H1 (cell line): Measurements from ENCODE around the gene TEK. TPM values are rescaled to one million over a fixed set of nuclear protein-coding genes. Genes with fewer than 3 reads are reported as not detected.

Experiments used
- CTCF ChIA-PET: fragments of 300-600 bp; sonication (Branson Sonifier 250); formaldehyde crosslinking; loops from one replicate; lab custom pipeline; 2021; ENCODE audit not compliant: partially characterized antibody; lab: Charles Lee
- POLR2A ChIA-PET: fragments of 300-600 bp; sonication (Branson Sonifier 250); formaldehyde crosslinking; loops from one replicate; lab custom pipeline; 2021; ENCODE audit warnings: inconsistent platforms; ENCODE audit not compliant: partially characterized antibody; lab: Charles Lee
- DNase-seq, 2 experiments: peaks; one replicate each; pipeline versions ENCODE4 v3.0.0 to v3.0.0-alpha.2; 2010 to 2022; ENCODE audit warnings: low spot score in 2 of 2, low read depth in 1 of 2, mixed read lengths in 1 of 2
- FAIRE-seq: peaks from 2 replicates; lab custom pipeline; 2011; peaks lifted over from hg19 to GRCh38; lab: Jason Lieb, UNC
- H2AFZ ChIP-seq: 2 replicates; pipeline ENCODE4 v1.8.1; 2012; ENCODE audit warnings: low read length, inconsistent platforms
- H2AK5ac ChIP-seq: 2 replicates; pipeline ENCODE4 v1.6.1; 2013; ENCODE audit warnings: low read depth, low read length
- H2BK120ac ChIP-seq: replicated peaks from 2 replicates; pipeline ENCODE3; 2013; ENCODE audit warnings: low read depth, low read length, inconsistent platforms
- H2BK12ac ChIP-seq: 2 replicates; pipeline ENCODE4 v1.6.1; 2013; ENCODE audit warnings: low read depth, low read length
- H2BK15ac ChIP-seq: 2 replicates; pipeline ENCODE4 v1.6.1; 2013; ENCODE audit warnings: low read length
- H2BK20ac ChIP-seq: 2 replicates; pipeline ENCODE4 v1.6.1; 2013; ENCODE audit warnings: low read length
- H2BK5ac ChIP-seq: 2 replicates; pipeline ENCODE4 v1.6.1; 2013; ENCODE audit warnings: low read depth, low read length
- H3K14ac ChIP-seq: 2 replicates; pipeline ENCODE4 v1.6.1; 2013; ENCODE audit warnings: inconsistent platforms; ENCODE audit not compliant: insufficient read length
- H3K18ac ChIP-seq: 2 replicates; pipeline ENCODE4 v1.6.1; 2013; ENCODE audit warnings: low read length; ENCODE audit errors: extremely low read depth
- H3K23ac ChIP-seq: 2 replicates; pipeline ENCODE4 v1.6.1; 2013; ENCODE audit warnings: inconsistent platforms; ENCODE audit not compliant: insufficient read length
- H3K23me2 ChIP-seq: 2 replicates; pipeline ENCODE4 v1.6.1; 2013; ENCODE audit warnings: low read depth, low read length
- H3K27ac ChIP-seq: 2 replicates; pipeline ENCODE4 v1.6.1; 2011; ENCODE audit warnings: low read depth, low read length, inconsistent platforms
- H3K27me3 ChIP-seq, 4 experiments: replicated peaks in 1 of 4; 1 replicate in 1 of 4; 2 replicates in 3 of 4; pipeline versions ENCODE4 v1.6.1 to v1.8.1; 2011 to 2013; ENCODE audit warnings: low read length in 3 of 4, mild to moderate bottlenecking in 3 of 4, inconsistent platforms in 2 of 4, mixed read lengths in 2 of 4, moderate library complexity in 1 of 4; ENCODE audit not compliant: control insufficient read depth in 3 of 4, insufficient read depth in 3 of 4; ENCODE audit errors: extremely low read depth in 1 of 4
- H3K36me3 ChIP-seq, 4 experiments: 2 replicates each; pipeline versions ENCODE4 v1.6.1 to v1.8.1; 2011 to 2013; ENCODE audit warnings: mild to moderate bottlenecking in 4 of 4, low read length in 3 of 4, moderate library complexity in 2 of 4, control low read depth in 1 of 4, inconsistent platforms in 1 of 4; ENCODE audit not compliant: insufficient read depth in 4 of 4, control insufficient read depth in 2 of 4
- H3K4ac ChIP-seq: replicated peaks from 2 replicates; pipeline ENCODE3; 2013; ENCODE audit warnings: low read length, low read depth, mixed read lengths, inconsistent platforms; ENCODE audit not compliant: insufficient read length
- H3K4me1 ChIP-seq, 4 experiments: replicated peaks in 1 of 4; 1 replicate in 1 of 4; 2 replicates in 3 of 4; pipeline versions ENCODE4 v1.6.1 to v1.8.1; 2011 to 2013; ENCODE audit warnings: low read length in 3 of 4, inconsistent platforms in 2 of 4, mixed read lengths in 1 of 4; ENCODE audit not compliant: insufficient read depth in 4 of 4, control insufficient read depth in 3 of 4
- H3K4me2 ChIP-seq, 2 experiments: 2 replicates each; pipeline versions ENCODE4 v1.6.1 to v1.8.1; 2011 to 2013; ENCODE audit warnings: low read depth in 2 of 2, low read length in 2 of 2, control low read depth in 1 of 2, inconsistent platforms in 1 of 2, mild to moderate bottlenecking in 1 of 2; ENCODE audit not compliant: insufficient read depth in 1 of 2
- H3K4me3 ChIP-seq, 4 experiments: fragments of 200-600, 300-600 bp in 1 of 4; sonication (generic), shearing (Covaris generic), sonication (Bioruptor Twin) in 1 of 4; 2 replicates each; pipeline versions ENCODE4 v1.5.1 to v1.8.1; 2011 to 2016; ENCODE audit warnings: low read length in 4 of 4, low read depth in 3 of 4, control low read depth in 2 of 4, inconsistent platforms in 2 of 4, mild to moderate bottlenecking in 2 of 4, mixed read lengths in 1 of 4, moderate library complexity in 1 of 4; ENCODE audit not compliant: insufficient read depth in 2 of 4; ENCODE audit errors: extremely low read depth in 1 of 4
- H3K56ac ChIP-seq: replicated peaks from 2 replicates; pipeline ENCODE3; 2013; ENCODE audit warnings: low read depth, mild to moderate bottlenecking, mixed read lengths, low read length, inconsistent platforms; ENCODE audit not compliant: insufficient read length
- H3K79me1 ChIP-seq: 2 replicates; pipeline ENCODE4 v1.6.1; 2013; ENCODE audit warnings: low read depth, low read length, control low read depth
- H3K79me2 ChIP-seq, 2 experiments: 2 replicates each; pipeline versions ENCODE4 v1.6.1 to v1.8.1; 2012 to 2013; ENCODE audit warnings: low read length in 2 of 2, mild to moderate bottlenecking in 2 of 2, inconsistent platforms in 1 of 2; ENCODE audit not compliant: insufficient read depth in 2 of 2, control insufficient read depth in 1 of 2
- H3K9ac ChIP-seq, 4 experiments: replicated peaks in 1 of 4; 1 replicate in 1 of 4; 2 replicates in 3 of 4; pipeline versions ENCODE4 v1.6.1 to v1.8.1; 2011 to 2013; ENCODE audit warnings: low read depth in 3 of 4, low read length in 3 of 4, control low read depth in 2 of 4, mild to moderate bottlenecking in 2 of 4, moderate library complexity in 2 of 4, inconsistent platforms in 1 of 4; ENCODE audit errors: extremely low read depth in 1 of 4
- H3K9me3 ChIP-seq, 2 experiments: 2 replicates each; pipeline versions ENCODE4 v1.6.1 to v1.8.1; 2012 to 2013; ENCODE audit warnings: mild to moderate bottlenecking in 2 of 2, moderate library complexity in 2 of 2, control low read depth in 1 of 2, inconsistent platforms in 1 of 2, low read depth in 1 of 2, low read length in 1 of 2, mixed read lengths in 1 of 2; ENCODE audit not compliant: insufficient read depth in 2 of 2
- H4K20me1 ChIP-seq, 2 experiments: replicated peaks in 1 of 2; 2 replicates each; pipeline versions ENCODE3 to v1.8.1; 2011 to 2013; ENCODE audit warnings: inconsistent platforms in 2 of 2, low read length in 2 of 2, mild to moderate bottlenecking in 1 of 2; ENCODE audit not compliant: insufficient read depth in 2 of 2, control insufficient read depth in 1 of 2
- H4K5ac ChIP-seq: 2 replicates; pipeline ENCODE4 v1.6.1; 2013; ENCODE audit warnings: low read length, low read depth, mixed read lengths, inconsistent platforms; ENCODE audit not compliant: insufficient read length
- H4K8ac ChIP-seq: 2 replicates; pipeline ENCODE4 v1.8.0; 2013; ENCODE audit warnings: mild to moderate bottlenecking, moderate library complexity, low read length, inconsistent platforms; ENCODE audit not compliant: insufficient read depth; ENCODE audit errors: extremely low read depth
- H4K91ac ChIP-seq: replicated peaks from 2 replicates; pipeline ENCODE3; 2013; ENCODE audit warnings: low read length, mixed read lengths, inconsistent platforms; ENCODE audit not compliant: insufficient read length
- EP300 ChIP-seq, 2 experiments: IDR thresholded peaks; 1 replicate in 1 of 2; 2 replicates in 1 of 2; pipeline ENCODE4 v1.6.1; 2011 to 2012; ENCODE audit warnings: low read depth in 2 of 2, low read length in 2 of 2, mild to moderate bottlenecking in 2 of 2, borderline replicate concordance in 1 of 2, inconsistent platforms in 1 of 2, moderate library complexity in 1 of 2
- GTF2F1 ChIP-seq: IDR thresholded peaks from 2 replicates; pipeline ENCODE4 v1.6.1; 2012; ENCODE audit warnings: low read depth, low read length, improper control_type of control experiment, borderline replicate concordance
- KDM1A ChIP-seq: fragments of 200-600, 300-600 bp; sonication (generic); IDR thresholded peaks from 2 replicates; pipeline ENCODE4 v1.7.1; 2016; ENCODE audit warnings: mild to moderate bottlenecking, low read length, borderline replicate concordance
- NANOG ChIP-seq: IDR thresholded peaks from 2 replicates; pipeline ENCODE4 v1.6.1; 2011; ENCODE audit warnings: low read length, low read depth, mild to moderate bottlenecking, inconsistent platforms; ENCODE audit not compliant: insufficient read depth, poor library complexity, severe bottlenecking
- SRF ChIP-seq: IDR thresholded peaks from 2 replicates; pipeline ENCODE4 v1.6.1; 2011; ENCODE audit warnings: mild to moderate bottlenecking, low read depth, low read length, moderate library complexity
- WGBS, 2 experiments: shearing (Covaris generic) in 1 of 2; methylation state at CpG; one replicate each; pipeline versions ENCODE4 v1.1.6 to v1.1.7; 2013 to 2015; ENCODE audit warnings: low lambda C conversion rate in 2 of 2, mixed read lengths in 2 of 2, inconsistent platforms in 1 of 2, low coverage in 1 of 2, missing lambda C conversion rate in 1 of 2; ENCODE audit not compliant: insufficient replicate concordance in 2 of 2, insufficient coverage in 1 of 2, insufficient read length in 1 of 2; ENCODE audit errors: extremely low coverage in 1 of 2, missing lambda C conversion rate in 1 of 2; 5-methylcytosine and 5-hydroxymethylcytosine counted together
- polyA plus RNA-seq, 7 experiments: library from polyadenylated mRNA; depleted of rRNA in 3 of 7; stranded (reverse) in 5 of 7; unstranded in 2 of 7; fragments of >200 nt in 5 of 7; fragments of 200-250 nt in 2 of 7; gene quantifications; 1 replicate in 5 of 7; 2 replicates in 1 of 7; 4 replicates in 1 of 7; pipeline versions ENCODE4 v1.2.1 to v1.2.3, GENCODE V29; 2011 to 2013; ENCODE audit warnings: missing spikeins in 2 of 7, mixed read lengths in 2 of 7
- total RNA-seq: library from RNA; stranded (reverse); fragmentation: NEBNext Ultra II Directional; extraction: Animal tissue kit (Norgen Biotek cat#: 25700); gene quantifications from 2 replicates; pipeline ENCODE4 v1.2.1, GENCODE V29; 2021

Gene TEK
- total and polyA plus RNA-seq, 2 of the 8 experiments (the other 6 are each of a cell fraction or from before 2014, with no cell fraction given) = 11.0 to 35.8 TPM

GRCh38 chr9:27124151-27124550 lies 15.1 kb downstream of the TEK start:
- DNase-seq (no peak), FAIRE-seq (no peak)
- no peak overlapping the region for H4K5ac ChIP-seq
- no peak overlapping the region for H2BK5ac ChIP-seq
- 0 out of 4 replicates have a peak, but pooled peaks cover 0 to 4% of the 10 kb centered on the region in 2 experiments for H3K79me2 ChIP-seq
- no peak overlapping the region for H2BK20ac ChIP-seq
- H3K14ac ChIP-seq = no peak overlapping the region
- no peak overlapping the region for H2BK15ac ChIP-seq
- H3K9me3 ChIP-seq = no peaks in the 10 kb centered on the region
- no peak overlapping the region for H3K4ac ChIP-seq
- H2BK12ac ChIP-seq = no peak overlapping the region
- no peak overlapping the region for H3K4me2 ChIP-seq
- no peak overlapping the region for H4K8ac ChIP-seq
- H2AK5ac ChIP-seq = no peak overlapping the region
- H3K79me1 ChIP-seq = 0 out of 2 replicates have a peak, but pooled peaks cover 2% of the 10 kb centered on the region
- H3K9ac ChIP-seq = no peak overlapping the region
- no peak overlapping the region for H3K27ac ChIP-seq
- H3K36me3 ChIP-seq = no peaks in the 10 kb centered on the region
- no peak overlapping the region for H3K56ac ChIP-seq
- H3K23me2 ChIP-seq = no peaks in the 10 kb centered on the region; the same call in 1 of the 2 replicates
- TF ChIP-seq GTF2F1 (no peak), KDM1A (no peak), NANOG (no peak), EP300 (IDR thresholded peaks at IDR 0.05; ENCODE audit: borderline replicate concordance in 1 of 2, low read depth in 2 of 2, low read length in 2 of 2) (no peak), SRF (no peak)
- 0 out of 7 replicates have a peak, but pooled peaks cover 0 to 3% (median 0%) of the 10 kb centered on the region in 4 experiments for H3K4me1 ChIP-seq
- H2AFZ ChIP-seq = no peak overlapping the region
- no peak overlapping the region for H3K18ac ChIP-seq
- H3K4me3 ChIP-seq = no peak overlapping the region
- no peaks in the 10 kb centered on the region for H3K27me3 ChIP-seq
- ChIA-PET POLR2A (no interaction called here), CTCF (interaction anchor here (0.7 to 2.0 kb wide), 4 partner anchors 9 to 768 kb away, joined by 3 to 6 read pairs (median 4); no protein-coding TSS in a partner anchor)
- WGBS, 2 experiments = 88% methylated on average over 3 of the region's 3 CpGs; no CpG with 5 or more reads in 1 of the 2 experiments
- no peak overlapping the region for H4K91ac ChIP-seq
- peaks cover 0 to 1% of the 10 kb centered on the region in 2 experiments for H4K20me1 ChIP-seq
- H2BK120ac ChIP-seq = no peak overlapping the region
- H3K23ac ChIP-seq = no peak overlapping the region
